ENCODE measurements around the gene CTRB1.

CTRB1 gene

DNA sequence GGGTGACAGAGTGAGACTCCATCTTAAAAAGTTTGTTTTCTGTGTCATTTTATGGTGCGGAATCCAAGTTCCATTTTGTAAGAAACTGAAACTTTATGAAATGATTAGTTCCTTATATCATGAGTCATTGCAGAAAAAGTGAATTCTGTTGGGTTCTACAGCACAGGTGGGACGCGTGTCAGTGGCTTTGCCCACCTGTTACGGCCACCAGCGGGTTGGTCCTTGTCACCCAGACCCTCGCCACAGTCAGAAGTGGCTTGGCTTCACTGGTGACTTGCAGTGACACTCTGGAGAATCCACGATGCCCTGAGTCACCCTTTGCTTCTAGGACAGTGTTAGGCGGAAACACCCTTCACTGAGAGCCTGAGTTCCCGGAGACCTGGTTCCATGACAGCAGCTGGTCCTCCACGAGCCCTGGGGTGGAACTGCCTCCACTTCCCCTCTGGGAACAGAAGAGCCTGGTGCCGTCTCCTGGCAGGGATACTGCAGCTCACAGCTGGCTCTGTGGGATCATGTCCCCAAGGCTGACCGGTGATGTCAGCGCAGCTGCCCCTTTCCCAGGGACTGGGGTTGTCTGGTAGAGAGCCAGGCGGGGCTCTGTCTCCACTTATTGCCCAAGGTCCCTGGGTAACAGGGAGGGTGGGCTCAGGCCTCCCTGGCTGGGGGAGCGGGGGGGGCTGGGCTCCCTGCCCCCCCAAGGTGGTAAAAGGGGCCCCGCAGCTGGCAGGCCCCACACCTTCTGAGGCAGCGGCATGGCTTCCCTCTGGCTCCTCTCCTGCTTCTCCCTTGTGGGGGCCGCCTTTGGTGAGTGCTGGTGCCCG is at the start of gene CTRB1:
Gene CTRB1, plus strand, starts transcription at position 733 of the 821 bp plus-strand sequence. Its CDS starts 20 bp downstream, at position 753.
- no peak for DNase-seq

DNA sequence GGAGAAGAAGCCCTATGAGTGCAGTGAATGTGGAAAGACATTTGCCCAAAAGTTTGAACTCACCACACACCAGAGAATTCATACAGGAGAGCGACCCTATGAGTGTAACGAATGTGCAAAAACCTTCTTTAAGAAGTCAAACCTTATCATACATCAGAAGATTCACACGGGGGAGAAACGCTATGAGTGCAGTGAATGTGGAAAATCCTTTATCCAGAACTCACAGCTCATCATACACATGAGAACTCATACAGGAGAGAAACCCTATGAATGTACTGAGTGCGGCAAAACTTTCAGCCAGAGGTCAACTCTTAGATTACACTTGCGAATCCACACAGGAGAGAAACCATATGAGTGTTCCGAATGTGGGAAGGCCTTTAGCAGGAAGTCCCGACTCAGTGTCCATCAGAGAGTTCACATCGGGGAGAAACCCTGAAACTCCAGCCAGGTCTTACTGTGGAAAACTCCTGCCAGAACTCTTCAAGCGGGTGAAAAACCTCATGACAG is 48.8 kb upstream of the CTRB1 start:
- no peak for DNase-seq

DNA sequence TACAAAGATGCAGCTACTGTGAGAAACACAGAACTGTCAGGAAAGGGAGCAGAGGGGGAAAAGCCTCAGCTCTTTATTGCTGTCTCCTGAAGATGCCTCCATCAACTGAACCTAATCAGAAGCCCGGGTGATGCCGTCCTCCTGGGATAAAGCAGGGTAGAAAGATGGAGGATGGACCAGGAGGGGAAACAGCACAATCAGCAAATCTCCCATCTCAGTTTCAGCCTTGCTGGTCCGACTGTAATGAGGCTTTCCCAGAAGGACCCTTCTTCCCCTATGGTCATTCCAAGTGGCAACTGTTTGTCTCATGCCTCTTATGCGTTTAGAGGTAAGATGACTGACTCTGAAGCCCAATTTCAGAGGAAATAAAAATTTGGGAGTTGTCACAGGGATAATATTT is 46.2 kb upstream of the CTRB1 start:
- DNase-seq: no peak

DNA sequence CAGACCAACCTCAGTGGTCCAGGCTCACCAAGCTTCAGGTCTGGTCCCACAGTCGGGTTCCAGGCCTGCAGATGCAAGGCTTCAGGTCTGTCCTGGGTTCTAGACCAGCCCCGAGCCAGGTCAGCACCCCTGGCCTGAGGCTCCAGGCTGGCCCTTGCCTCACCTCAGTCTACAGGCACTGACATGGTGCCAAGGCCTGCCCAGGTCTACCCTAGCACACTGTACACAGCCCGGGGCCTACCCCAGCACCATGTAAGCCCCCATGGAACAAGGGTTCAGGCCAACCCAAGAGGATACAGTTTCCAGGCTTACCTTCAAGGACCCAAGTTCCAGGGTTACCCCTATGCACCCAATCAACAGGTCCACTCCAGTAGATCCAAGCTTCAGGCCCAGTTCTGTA is 43.7 kb upstream of the CTRB1 start:
- DNase-seq: no peak

DNA sequence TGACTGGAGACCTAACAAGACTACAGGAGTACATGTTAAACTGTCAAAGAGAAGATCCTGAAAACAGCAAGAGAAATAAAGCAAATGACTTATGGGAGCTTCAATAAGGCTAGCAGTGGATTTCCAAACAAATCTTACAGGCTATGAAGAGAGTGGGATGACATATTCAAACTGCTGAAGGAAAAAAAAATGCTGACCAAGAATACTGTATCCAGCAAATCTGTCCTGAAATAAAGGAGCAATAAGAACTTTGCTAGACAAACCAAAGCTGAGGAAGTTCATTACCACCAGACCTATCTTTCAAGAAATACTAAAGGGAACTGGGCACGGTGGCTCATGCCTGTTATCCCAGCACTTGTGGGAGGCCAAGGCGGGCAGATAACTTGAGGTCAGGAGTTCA is 41.9 kb upstream of the CTRB1 start:
- DNase-seq: no peak

DNA sequence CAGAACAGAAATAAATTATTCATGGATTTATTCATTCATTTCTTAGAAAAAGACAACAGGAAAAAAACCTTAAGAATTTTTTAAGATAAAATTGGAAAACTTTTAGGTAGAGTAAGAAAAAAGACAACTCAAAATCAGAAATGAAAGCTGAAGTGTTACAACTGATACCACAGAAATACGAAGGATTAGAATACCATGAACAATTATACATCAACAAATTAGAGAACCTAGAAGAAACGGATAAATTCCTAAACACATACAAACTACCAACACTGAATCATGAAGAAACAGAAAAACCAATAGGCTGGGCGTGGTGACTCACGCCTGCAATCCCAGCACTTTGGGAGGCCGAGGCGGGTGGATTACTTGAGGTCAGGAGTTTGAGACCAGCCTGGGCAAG is 39.6 kb upstream of the CTRB1 start:
- no peak for DNase-seq

DNA sequence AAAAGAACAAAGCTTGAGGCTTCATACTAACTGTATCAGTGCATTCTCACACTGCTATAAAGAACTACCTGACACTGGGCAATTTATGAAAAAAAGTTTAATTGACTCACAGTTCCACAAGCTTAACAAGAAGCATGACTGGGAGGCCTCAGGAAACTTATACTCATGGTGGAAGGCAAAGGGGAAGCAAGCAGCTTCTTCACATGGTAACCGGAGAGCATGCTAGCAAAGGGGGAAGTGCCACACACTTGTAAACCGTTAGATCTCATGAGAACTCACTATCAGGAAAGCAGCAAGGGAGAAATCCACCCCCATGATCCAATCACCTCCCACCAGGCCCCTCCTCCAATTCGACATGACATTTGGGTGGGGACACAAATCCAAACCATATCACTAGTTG is 37.2 kb upstream of the CTRB1 start:
- DNase-seq: no peak

DNA sequence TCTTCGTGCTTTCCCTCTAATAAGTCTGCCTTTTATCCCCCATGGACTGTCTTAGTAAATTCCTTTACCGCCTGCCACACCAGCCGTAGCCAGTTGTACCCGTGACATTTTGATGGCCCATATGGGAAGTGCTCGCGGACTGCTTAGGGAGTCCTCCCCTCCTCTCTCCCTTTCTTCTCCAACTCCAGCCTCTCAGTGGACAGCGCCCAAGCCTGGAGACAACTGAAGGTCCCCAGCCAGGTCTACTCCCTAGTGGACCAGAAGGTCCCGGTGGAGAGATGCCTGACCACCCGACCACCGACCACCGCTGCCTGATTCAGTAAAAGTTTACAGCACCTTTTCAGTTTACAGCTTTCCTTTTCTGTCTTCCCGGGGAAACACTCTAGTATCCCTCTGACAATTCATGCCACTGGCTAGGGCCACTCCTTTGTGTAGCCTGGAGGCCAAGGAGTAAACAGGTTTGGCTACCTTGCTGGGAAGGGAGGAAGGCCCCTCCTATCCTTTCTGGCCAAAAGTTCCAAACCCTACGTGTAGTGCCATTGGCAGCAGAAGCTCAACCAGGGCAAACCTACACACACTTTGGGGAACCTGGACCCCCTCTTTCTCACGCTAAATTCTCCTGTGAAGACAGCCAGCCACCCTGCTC is 29.8 kb upstream of the CTRB1 start:
- DNase-seq: no peak

DNA sequence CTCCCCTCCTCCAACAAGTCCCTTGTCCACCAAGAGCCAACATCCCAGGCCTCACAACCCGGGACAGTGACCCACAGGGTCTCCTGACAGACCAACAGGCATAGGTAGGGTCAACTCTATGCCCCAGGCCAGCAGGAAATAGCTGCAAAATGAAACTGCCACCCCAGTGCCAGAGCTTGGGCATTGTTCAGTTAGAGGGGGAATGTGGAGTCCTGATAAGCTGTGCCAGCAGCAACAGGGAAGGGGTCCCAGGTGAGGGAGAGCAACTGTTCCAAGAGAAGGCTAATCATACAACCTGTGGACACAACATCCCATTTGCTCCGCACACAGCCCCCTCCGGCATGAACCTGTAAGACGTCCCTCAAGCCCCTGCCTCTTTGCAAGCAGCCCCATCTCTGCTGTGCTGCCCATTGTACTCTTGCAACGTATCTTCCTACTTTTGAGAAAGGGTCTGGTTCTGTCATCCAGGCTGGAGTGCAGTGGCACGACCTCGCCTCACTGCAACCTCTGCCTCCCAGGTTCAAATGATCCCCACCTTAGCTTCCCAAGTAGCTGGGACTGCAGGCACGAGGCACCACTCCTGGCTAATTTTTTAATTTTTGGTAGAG is 29.0 kb upstream of the CTRB1 start:
- DNase-seq: no peak

DNA sequence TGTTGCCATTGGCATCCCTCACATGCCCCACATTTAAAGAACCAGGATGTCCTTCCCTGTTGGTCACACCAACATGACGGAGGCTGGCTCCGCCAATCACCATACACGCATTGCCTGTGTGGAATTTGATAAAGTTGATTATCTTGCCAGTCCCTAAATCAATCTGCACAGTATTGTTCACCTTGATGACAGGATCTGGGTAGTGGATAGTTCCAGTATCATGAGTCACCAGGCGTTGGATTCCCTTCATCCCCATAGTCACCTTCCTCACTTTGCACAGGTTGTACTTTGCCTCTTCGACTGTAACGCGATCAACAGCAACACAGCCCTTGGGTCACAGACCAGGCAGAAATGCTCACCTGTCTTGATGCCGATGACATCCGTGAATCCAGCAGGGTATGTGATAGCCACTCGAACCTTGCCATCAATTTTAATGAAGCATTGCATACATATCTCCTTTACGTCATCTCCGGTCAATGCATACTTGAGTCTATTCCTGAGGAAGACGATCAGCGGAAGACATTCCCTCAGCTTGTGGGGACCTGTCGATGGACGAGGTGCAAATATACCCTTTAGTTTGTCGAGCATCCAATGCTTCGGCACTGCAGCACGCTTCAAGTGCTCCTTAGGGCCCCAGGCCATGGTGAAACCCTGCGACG is 26.1 kb upstream of the CTRB1 start:
- no peak for DNase-seq

DNA sequence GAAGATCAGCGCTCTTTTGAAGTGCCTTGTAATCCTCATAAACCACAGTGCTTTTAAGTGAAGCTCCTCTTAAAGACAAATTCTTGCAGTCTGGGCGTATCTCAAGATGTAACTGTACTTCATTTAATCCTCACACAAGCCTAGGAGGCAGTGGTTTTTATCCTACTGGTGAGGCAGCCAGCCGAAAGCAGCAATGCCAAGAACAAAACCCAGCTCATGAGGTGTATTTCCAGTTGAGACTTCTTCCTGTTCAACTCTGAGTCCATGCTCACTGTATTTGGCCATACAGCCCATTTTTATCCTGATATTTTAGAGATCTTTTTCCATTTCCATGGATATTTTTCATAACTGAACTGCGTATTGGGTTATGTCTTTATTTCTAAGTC is 25.5 kb upstream of the CTRB1 start:
- DNase-seq: no peak

DNA sequence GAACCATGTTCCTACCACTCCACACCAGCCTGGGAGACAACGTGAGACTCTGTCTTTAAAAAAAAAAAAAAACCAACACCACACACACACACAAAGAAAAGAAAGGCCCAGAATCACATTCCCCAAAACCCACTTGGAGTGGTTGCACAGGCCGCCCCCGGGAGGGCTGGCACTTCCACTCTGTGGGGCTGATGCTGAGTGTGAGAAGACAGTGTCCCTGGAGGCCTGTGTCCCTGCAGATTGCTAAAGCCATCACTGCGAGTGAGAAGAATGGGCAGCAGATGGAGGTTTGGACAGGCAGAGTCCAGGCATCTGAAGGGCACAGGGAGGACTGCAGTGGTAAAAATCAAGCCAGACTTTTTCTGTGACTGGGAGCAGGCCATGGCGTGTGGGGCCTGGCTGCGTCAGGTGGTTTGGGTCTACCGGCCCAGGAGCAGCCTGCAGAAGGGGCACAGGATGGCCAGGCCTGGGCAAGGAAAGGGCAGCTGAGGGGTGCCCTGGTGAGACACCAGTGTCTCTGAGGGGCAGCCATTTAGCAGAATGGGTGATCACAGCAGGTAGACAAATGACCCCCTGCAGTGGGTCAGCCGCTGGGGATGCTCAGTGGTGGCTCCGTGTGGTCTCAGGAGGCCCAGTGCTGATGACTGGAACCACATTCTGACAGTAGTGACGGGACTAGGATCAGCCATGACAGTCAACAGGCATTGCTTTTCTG is 24.9 kb upstream of the CTRB1 start:
- DNase-seq: no peak

DNA sequence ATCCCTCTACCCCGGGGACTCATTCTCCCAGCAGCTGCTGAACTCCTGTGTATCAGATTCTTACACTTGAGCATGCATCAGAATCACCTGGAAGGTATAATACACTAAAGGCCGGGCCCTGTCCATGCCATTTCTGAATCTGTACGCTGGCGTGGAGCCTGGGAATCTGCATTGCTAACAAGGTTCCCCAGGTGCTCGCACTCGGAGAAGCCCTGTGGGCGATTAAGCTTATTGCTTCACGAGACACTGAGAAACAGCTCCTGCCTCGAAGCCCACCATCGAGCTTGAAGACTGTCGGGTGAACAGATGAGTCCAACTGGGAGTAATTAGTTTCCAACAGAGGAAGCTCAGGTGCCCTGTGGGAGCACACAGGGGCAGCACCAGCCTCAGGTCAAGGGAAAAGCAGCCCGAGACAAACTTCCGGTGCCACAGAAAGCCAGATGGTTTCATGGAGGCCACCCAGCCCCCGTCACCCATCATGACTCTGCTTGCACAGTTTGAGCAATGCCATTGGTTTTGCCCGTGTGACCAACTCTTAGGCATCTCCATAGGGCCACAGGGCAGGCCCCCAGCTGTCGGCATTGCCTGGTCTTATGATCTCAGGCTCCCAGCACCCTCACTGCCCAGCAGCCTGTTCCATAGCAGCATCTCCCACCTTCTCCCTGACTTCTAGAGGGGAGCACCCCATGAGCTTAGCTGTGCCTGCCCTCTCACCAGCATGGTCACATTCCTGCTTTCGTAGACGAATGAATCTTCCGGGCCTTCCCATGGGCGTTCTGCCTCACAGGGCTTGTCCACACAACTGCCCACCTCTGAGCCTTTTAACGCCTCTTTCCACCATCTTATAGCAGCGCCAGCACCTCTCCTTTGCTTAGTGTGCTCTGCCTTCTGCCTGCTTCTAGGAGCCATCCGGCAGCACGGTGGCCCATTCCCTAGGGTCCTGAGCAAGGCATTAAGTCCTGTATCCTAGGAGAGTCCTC is 22.7 kb upstream of the CTRB1 start:
- no peak for DNase-seq

DNA sequence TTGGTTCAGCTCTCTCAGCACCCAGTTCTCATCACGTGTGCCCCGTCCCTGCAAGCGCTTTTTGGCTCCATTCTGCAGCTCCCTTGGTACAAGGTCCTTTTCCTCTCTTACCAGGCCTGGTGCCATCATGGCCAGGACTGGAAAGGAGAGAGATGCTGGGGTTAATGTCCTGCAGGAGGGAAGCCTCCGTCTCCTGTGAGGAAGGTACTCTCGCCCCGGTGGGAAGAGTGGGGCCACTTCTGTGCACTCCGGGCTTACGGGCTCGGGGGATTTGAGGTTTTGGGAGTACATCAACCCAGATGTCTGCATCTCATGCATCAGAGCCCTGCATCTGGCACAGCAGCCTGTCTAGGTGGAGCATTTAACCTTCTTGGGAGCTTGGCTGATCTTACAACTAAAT is 22.0 kb upstream of the CTRB1 start:
- DNase-seq: no peak

DNA sequence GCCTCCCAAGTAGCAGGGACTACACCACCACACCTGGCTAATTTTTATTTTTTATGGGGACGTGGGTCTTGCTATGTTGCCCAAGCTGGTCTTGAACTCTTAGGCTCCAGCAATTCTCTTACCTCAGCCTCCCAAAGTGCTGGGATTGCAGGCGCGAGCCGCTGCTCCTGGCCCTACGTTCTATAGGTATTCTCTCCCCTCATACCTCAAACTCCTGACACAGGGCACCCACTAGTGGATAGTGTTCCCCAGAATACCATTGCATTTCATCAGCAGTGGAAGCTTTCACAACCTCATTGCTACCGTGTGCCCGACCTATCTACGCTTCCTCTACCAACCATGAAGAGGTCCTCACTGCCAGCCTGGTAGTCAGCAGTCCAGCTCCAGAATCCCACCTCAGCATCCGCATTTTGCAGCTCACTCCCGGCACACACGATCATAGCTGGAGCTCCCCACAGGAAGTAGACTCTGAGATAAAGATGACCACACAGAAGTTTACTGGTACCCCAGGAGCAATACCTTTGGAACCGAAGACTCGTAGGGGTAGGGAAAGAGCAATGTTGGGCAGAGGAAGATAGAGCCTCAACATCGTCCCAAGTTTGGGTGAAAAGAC is 21.2 kb upstream of the CTRB1 start:
- DNase-seq: no peak

DNA sequence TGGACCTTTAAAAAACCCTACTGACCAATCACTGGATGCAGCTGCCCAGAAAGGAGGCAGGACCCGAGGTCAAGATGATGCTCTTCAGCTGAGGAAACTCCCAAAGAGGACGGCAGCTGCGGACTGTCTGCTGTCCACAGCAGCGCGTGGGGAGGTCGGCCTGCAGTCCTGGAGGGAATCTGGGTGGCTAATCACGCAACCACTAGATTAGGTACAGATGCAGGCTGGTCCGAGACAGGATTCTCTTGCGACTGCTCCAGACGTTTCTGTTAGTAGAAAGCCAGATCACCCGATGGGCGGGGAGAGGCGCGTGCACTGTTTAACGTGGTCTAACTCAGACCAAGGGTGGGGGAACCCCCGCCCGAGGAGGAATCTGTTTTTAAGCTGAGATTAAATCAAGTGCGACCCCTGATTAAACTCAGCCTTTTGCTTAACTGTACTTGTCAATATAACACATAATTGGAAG is 20.6 kb upstream of the CTRB1 start:
- no peak for DNase-seq

DNA sequence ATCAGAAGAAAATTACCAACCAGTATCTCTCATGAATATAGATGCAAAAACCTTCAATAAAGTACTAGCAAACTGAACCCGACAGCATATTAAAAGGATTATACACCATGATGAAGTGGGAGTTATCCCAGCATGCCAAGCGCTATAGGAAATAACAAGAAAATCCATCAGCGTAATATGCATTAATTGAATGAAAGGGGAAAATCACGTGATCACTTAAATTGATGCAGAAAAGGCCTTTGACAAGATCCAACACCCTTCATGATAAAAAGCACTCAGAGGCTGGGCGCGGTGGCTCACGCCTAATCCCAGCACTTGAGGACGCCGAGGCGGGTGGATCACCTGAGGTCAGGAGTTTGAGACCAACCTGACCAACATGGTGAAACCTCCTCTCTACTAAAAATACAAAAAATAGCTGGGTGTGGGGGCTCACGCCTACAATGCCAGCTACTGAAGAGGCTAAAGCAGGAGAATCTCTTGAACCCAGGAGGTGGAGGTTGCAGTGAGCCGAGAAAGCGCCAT is 16.7 kb upstream of the CTRB1 start:
- DNase-seq: no peak

DNA sequence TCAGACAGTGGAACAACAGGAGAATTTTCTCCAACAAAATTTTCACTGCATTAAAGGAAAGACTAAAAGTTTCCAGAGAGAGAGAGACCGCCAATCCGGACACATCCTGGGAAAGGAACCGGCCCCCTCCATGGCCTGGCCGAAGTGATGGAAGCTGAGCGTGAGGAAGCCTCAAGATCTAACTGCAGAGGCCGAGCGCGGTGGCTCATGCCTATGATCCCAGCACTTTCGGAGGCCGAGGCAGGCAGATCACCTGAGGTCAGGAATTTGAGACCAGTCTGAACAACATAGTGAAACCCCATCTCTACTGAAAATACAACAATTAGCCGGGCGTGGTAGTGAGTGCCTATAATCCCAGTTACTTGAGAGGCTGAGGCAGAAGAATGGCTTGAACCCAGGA is 15.7 kb upstream of the CTRB1 start:
- DNase-seq: no peak

DNA sequence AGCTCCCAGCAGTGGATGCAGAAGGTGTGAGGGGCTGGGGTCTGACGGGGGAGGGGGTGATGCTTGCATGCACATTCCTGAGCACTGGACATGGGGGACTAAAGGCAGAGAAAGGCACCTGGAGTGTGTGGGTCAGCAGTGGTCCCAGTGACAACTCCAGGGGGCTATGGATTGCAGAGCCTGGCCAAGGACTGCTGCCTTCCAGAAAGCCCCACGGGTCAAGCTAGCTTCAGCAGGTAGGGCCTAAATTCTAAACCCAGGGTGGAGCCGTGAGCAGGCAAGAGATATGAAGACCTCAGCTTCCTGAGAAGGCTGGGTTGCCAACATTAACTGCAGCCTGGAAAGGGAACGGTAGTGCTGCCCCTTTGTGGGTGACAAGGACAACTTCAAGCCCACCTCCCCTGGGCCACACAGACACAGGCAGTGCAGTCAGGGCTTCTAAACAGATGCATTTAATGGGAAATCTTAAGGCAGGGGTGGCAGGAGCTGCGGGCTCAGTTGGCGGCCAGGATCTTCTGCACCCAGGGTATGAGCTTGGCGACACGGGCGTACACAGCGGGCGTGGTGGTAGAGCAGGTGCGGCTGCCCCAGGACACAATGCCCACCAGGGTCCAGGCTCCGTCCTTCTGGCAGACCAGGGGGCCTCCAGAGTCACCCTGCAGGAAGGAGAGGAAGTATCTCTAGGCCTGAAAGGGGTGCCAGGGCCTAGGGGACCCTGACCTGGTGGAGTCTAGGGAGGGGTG is 14.9 kb upstream of the CTRB1 start:
- DNase-seq: no peak

DNA sequence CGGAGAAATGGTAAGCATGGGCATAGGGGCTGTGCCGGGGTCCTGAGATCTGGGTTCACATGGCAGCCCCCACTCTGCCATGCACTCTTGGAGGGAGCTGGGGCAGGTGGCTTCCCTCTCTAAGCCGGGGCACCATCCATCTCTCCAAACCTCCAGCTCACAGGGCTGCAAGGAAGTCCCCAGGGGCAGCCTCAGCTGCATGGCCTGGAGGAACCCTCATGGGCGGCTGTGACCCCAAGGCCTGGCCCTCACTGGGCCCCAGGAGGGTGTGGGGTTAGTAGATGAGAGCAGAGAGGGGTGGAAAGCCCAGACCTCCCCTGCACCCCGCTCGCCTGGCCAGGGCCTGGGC is 14.4 kb upstream of the CTRB1 start:
- DNase-seq: no peak
